ENCODE results near the gene LAMC1.

LAMC1 gene

GRCh38 chr1:183021405-183022201 is 1.6 kb upstream of the LAMC1 start:
- DNase-seq: no peak

- DNase-seq: peak; percentile 99
These were observed 746 bp upstream of the LAMC1 start for GRCh38 chr1:183022202-183023145.

DNA sequence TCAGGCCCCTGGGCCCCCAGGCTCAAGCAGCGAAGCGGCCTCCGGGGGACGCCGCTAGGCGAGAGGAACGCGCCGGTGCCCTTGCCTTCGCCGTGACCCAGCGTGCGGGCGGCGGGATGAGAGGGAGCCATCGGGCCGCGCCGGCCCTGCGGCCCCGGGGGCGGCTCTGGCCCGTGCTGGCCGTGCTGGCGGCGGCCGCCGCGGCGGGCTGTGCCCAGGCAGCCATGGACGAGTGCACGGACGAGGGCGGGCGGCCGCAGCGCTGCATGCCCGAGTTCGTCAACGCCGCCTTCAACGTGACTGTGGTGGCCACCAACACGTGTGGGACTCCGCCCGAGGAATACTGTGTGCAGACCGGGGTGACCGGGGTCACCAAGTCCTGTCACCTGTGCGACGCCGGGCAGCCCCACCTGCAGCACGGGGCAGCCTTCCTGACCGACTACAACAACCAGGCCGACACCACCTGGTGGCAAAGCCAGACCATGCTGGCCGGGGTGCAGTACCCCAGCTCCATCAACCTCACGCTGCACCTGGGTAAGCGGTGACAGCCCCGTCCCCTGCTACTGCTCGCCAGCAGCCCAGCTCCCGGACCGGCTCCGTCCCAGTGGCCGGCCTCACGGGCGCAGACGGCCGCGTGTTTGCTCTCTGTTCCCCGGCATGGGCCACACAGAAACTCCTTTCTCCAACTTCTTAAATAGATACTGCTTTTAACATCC is 539 bp downstream of the LAMC1 start:
- DNase-seq: peak; percentile 43

- peak; percentile 24 for DNase-seq
These were observed 1.2 kb downstream of the LAMC1 start for GRCh38 chr1:183024317-183025009.

- DNase-seq: no peak
These were observed 1.8 kb downstream of the LAMC1 start for GRCh38 chr1:183025010-183025337.

- peak; percentile 33 for DNase-seq
These were observed 2.9 kb downstream of the LAMC1 start for GRCh38 chr1:183025782-183026774.

GRCh38 chr1:183027031-183027430 is 3.8 kb downstream of the LAMC1 start:
- no peak for DNase-seq

- no peak for DNase-seq
These were observed 4.6 kb downstream of the LAMC1 start for GRCh38 chr1:183027791-183028190.

DNA sequence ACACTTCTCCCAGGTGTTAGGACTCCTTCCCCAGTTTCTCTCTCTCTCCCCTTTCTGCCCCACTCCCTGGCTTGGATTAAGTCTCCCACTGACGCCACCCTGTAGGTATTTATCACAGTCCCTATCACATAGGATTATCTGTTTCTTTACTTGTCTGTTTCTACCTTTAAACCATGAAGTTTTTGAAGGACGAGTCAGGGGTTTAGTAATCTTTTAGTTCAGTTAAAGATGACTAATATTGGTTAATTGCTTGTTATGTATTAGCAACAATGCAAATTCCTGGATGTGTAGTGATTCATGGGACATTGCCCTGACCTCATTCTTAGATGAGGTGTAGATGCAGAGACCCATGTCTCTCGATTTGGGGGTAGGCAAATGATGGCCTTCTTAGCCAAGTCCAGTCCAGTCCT is 6.4 kb downstream of the LAMC1 start:
- peak; percentile 85 for DNase-seq

GRCh38 chr1:183030053-183030452 is 6.8 kb downstream of the LAMC1 start:
- peak; percentile 21 for DNase-seq

DNA sequence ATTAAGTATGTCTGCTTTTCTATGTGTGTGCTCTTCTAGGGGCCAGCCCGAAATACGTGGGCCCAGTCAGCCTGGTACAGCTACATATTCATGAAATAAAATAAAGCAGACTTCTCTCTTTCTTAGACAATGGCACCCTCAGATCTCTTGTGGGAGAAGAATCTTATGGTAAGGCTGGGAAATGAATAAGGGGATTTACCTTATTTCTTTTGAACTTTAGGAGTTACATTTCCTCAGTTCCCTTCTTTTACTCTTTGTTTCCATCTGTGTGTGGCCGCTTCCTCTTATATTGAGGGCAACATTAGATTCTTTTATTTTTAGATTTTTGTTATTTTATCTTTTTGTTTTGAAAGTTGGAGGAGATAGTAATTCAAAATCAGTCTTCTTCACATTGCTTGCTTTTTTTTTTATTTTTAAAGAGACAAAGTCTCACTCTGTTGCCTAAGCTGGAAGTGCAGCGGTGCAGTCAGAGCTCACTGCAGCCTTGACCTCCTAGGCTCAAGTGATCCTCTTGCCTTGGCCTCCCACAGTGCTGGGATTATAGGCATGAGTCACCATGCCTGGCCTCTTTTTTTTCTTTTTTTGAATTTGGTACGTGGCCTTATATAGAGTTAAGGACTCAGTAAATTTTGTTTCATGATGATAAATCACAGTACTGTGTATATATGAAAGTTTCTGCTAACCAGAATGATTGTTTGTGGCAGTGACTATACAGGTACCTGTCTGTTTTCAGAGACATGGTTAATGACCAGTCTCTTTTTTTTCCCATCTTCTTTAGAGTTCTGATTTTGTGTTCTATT is 9.1 kb downstream of the LAMC1 start:
- DNase-seq: peak; percentile 85

- no peak for DNase-seq
These were observed 10.0 kb downstream of the LAMC1 start for GRCh38 chr1:183033205-183033604.

- no peak for DNase-seq
These were observed 11.5 kb downstream of the LAMC1 start for GRCh38 chr1:183034682-183035081.

- DNase-seq: no peak
These were observed 15.2 kb downstream of the LAMC1 start for GRCh38 chr1:183038333-183038866.

- peak; percentile 24 for DNase-seq
These were observed 15.7 kb downstream of the LAMC1 start for GRCh38 chr1:183038913-183039312.

- DNase-seq: peak; percentile 38
These were observed 16.1 kb downstream of the LAMC1 start for GRCh38 chr1:183039330-183039729.

GRCh38 chr1:183039985-183040447 is 16.8 kb downstream of the LAMC1 start:
- peak; percentile 98 for DNase-seq

DNA sequence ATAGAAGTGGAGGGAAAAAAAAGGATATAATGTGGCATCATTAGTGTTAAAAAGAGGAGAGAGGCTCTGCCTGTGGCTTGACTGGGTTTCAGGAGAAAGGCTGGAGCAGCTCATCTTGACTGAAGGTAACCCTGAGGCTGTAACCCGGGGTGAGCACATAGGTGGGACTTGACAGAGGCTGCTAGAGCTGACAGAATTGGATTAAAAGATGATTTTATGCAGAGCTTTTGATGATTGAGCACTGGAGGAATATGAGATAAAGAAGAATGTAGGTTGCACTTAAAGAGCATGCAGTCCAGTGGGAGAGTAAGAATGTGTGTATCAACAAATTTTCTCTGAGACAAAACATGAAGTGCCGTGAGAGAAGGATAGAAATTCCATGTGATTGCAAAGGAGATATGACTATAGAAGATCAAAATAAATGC is 17.3 kb downstream of the LAMC1 start:
- peak; percentile 88 for DNase-seq

- no peak for DNase-seq
These were observed 20.0 kb downstream of the LAMC1 start for GRCh38 chr1:183043254-183043653.

Data from fibroblast of skin of back (primary cell).